Suprapubic skin (tissue), 4 donors: ENCODE data around the gene RBBP8. TPM values are rescaled to one million over a fixed set of nuclear protein-coding genes. Genes with fewer than 3 reads are reported as not detected.

Experiments used
- DNase-seq, 2 donors: peaks; one replicate each; pipeline ENCODE4 v3.0.0-alpha.2; 2019; ENCODE audit warnings: low spot score in 2 of 2
- H3K27ac ChIP-seq: fragments of 200-600 bp; sonication (generic); one replicate; pipeline ENCODE4 v1.5.1; 2019
- H3K27me3 ChIP-seq: fragments of 200-600 bp; sonication (generic); one replicate; pipeline ENCODE4 v1.5.1; 2019
- H3K36me3 ChIP-seq: fragments of 200-600 bp; sonication (generic); one replicate; pipeline ENCODE4 v1.5.1; 2019
- H3K4me1 ChIP-seq: fragments of 200-600 bp; sonication (generic); one replicate; pipeline ENCODE4 v1.5.1; 2019
- H3K4me3 ChIP-seq: fragments of 200-600 bp; sonication (generic); one replicate; pipeline ENCODE4 v1.5.1; 2019; ENCODE audit warnings: mild to moderate bottlenecking
- H3K9me3 ChIP-seq: fragments of 200-600 bp; sonication (generic); one replicate; pipeline ENCODE4 v1.5.1; 2019
- EP300 ChIP-seq: sonication (generic); formaldehyde crosslinking; IDR thresholded peaks from one replicate; pipeline ENCODE4 v1.6.1; 2017; ENCODE audit warnings: antibody characterized with exemption
- POLR2A ChIP-seq, 2 donors: fragments of 450-650 bp; IDR thresholded peaks; one replicate each; pipeline ENCODE4 v1.6.1; 2017; ENCODE audit warnings: antibody characterized with exemption in 2 of 2, mild to moderate bottlenecking in 2 of 2, moderate library complexity in 2 of 2
- POLR2AphosphoS5 ChIP-seq, 3 donors: sonication (generic); formaldehyde crosslinking; IDR thresholded peaks; one replicate each; pipeline ENCODE4 v1.6.1; 2017; ENCODE audit warnings: antibody characterized with exemption in 3 of 3
- WGBS: methylation state at CpG from one replicate; pipeline ENCODE4 v1.1.5; 2018; 5-methylcytosine and 5-hydroxymethylcytosine counted together
- total RNA-seq, 4 donors: library from RNA; depleted of rRNA; stranded (reverse); fragments of >200 nt; gene quantifications; one replicate each; pipeline ENCODE4 v1.1.0, GENCODE V29; 2016
- TF ChIP-seq, protein P1 (sequence below), 2 donors: fragments of 200-600 bp in 1 of 2; fragments of 450-650 bp in 1 of 2; sonication (generic) in 1 of 2; IDR thresholded peaks; one replicate each; pipeline ENCODE4 v1.5.1; 2016 to 2019; ENCODE audit warnings: antibody characterized with exemption in 2 of 2, mild to moderate bottlenecking in 1 of 2, moderate library complexity in 1 of 2

The RBBP8 gene
- total RNA-seq, 4 donors from 2014 or later: 41.0 to 78.1 (median 67.0) TPM

DNA sequence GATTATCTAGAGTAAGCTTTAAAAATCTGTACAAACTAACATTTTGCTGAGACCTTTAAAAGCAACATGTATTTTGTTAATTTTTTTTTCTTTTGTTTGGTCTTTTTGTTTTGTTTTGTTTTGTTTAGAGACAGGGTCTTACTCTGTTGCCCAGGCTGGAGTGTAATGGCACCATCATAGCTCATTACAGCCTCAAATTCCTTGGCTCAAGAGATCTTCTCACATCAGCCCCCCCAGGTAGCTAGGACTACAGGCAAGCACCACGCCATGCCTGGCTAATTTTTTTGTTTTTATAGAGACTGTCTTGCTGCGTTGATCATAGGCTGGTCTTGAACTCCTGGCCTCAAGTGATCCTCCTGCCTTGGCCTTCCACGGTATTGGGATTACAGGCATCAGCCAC, 23.1 kb downstream of the RBBP8 start:
- Histone ChIP-seq H3K9me3 (no peaks in the 10 kb centered on the region), H3K27me3 (no peaks in the 10 kb centered on the region), H3K36me3 (peaks cover 36% of the 10 kb centered on the region), H3K4me1 (no peaks in the 10 kb centered on the region), H3K4me3 (no peak overlapping the region), H3K27ac (no peak overlapping the region)
- 93% methylated on average over 3 of the region's 3 CpGs for WGBS
- no peak for DNase-seq
- TF ChIP-seq EP300 (no peak), POLR2A (IDR thresholded peaks at IDR 0.05) (no peak), POLR2AphosphoS5 (IDR thresholded peaks at IDR 0.05) (no peak)
- TF ChIP-seq, protein P1, sequence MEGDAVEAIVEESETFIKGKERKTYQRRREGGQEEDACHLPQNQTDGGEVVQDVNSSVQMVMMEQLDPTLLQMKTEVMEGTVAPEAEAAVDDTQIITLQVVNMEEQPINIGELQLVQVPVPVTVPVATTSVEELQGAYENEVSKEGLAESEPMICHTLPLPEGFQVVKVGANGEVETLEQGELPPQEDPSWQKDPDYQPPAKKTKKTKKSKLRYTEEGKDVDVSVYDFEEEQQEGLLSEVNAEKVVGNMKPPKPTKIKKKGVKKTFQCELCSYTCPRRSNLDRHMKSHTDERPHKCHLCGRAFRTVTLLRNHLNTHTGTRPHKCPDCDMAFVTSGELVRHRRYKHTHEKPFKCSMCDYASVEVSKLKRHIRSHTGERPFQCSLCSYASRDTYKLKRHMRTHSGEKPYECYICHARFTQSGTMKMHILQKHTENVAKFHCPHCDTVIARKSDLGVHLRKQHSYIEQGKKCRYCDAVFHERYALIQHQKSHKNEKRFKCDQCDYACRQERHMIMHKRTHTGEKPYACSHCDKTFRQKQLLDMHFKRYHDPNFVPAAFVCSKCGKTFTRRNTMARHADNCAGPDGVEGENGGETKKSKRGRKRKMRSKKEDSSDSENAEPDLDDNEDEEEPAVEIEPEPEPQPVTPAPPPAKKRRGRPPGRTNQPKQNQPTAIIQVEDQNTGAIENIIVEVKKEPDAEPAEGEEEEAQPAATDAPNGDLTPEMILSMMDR (IDR thresholded peaks at IDR 0.05): no peak

DNA sequence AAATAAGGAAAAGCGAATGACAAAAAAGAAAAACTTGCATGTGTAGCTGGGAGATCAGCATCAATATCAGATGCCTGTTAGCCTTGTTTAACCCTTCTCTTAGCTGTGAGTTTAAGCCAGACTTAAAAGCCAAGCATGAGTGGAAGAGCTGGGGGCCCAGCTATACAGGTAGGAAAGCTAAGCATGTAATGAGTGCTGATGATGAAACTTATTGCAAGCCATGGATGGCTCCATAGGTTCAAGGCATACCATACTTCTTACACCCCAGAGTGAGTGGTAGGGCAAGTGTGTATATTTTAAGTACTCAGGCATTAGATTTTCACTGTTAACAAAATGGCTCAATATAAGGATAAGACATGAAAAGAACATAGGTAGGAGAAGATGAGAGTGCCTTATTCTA, 28.0 kb downstream of the RBBP8 start:
- Histone ChIP-seq H3K9me3 (no peaks in the 10 kb centered on the region), H3K4me1 (no peaks in the 10 kb centered on the region), H3K4me3 (no peak overlapping the region), H3K36me3 (peaks cover 4% of the 10 kb centered on the region), H3K27ac (no peak overlapping the region), H3K27me3 (no peaks in the 10 kb centered on the region)
- WGBS: 100% methylated on average over 1 of the region's 1 CpG
- TF ChIP-seq POLR2A (IDR thresholded peaks at IDR 0.05) (no peak), EP300 (no peak), POLR2AphosphoS5 (IDR thresholded peaks at IDR 0.05) (no peak)
- TF ChIP-seq, protein P1 (IDR thresholded peaks at IDR 0.05): no peak
- no peak for DNase-seq

DNA sequence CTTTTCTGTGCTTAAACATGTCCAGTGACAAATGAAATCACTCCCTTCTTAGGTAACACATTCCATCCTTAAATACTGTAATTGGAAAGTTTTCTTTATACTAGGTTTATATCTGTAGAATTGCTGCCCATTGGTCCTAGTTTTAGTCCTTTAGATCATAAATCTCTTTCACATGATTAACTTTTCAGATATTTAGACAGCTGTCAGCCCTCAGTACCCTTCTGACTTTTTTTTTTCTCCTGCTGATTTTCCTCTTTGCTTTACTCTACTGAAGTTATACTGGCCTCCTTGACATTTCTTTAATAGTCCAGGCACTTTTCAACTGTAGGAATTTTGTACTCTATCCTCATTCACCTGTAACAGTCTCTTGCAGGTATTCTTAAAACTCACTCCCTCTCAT, 28.9 kb downstream of the RBBP8 start:
- DNase-seq: no peak
- Histone ChIP-seq H3K27ac (no peak overlapping the region), H3K36me3 (no peaks in the 10 kb centered on the region), H3K4me3 (no peak overlapping the region), H3K9me3 (no peaks in the 10 kb centered on the region), H3K4me1 (no peaks in the 10 kb centered on the region), H3K27me3 (no peaks in the 10 kb centered on the region)
- no peak for TF ChIP-seq POLR2A (IDR thresholded peaks at IDR 0.05)
- TF ChIP-seq, protein P1 (IDR thresholded peaks at IDR 0.05): no peak
- TF ChIP-seq EP300: no peak
- TF ChIP-seq POLR2AphosphoS5 (IDR thresholded peaks at IDR 0.05): no peak

DNA sequence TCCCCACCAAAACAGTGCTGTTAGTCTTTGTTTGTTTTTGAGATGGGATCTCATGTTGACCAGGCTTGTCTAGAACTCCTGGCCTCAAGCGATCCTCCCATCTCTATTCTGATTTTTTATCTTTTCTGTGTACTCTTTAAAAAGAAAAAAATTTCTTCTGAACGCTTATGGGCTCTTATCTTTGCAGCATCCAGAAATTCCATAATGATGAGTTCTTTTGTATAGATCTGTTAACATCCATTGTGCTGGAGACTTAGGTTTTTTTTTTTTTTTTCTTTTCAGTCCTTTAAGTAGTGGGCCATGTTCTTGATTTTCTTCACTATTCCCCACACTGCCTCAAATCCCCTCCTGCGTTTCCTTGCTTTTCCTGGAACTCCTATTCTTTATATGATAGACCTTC, 31.0 kb downstream of the RBBP8 start:
- no peak for TF ChIP-seq EP300
- WGBS: 84% methylated on average over 3 of the region's 3 CpGs

DNA sequence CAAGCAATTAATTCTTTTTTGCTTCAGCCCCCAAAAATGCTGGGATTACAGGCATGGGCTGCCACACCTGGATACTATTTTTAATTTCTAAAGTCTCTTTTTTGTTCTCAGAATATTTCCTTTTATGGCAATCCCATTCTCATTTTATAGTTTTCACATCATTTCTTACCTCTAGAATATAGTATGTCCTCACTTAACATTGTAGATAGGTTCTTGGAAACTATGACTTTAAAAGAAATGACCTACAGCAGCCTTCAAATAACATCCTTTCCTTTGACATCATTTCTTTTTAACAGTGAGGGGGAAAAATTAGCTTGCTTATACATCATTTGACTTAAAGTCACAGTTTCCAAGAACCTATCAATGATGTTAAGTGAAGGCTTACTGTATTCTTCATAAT, 31.6 kb downstream of the RBBP8 start:
- Histone ChIP-seq H3K27ac (no peak overlapping the region), H3K4me1 (no peaks in the 10 kb centered on the region), H3K27me3 (no peaks in the 10 kb centered on the region), H3K9me3 (no peaks in the 10 kb centered on the region), H3K4me3 (no peak overlapping the region), H3K36me3 (peaks cover under 1% of the 10 kb centered on the region)
- TF ChIP-seq POLR2AphosphoS5 (IDR thresholded peaks at IDR 0.05) (no peak), EP300 (no peak), POLR2A (IDR thresholded peaks at IDR 0.05) (no peak)
- TF ChIP-seq, protein P1 (IDR thresholded peaks at IDR 0.05): no peak
- no peak for DNase-seq

More for the DNA sequence above, 31.0 kb downstream of the RBBP8 start:
- DNase-seq: no peak
- Histone ChIP-seq H3K4me1 (no peaks in the 10 kb centered on the region), H3K27ac (no peak overlapping the region), H3K4me3 (no peak overlapping the region), H3K9me3 (no peaks in the 10 kb centered on the region), H3K27me3 (no peaks in the 10 kb centered on the region), H3K36me3 (no peaks in the 10 kb centered on the region)

DNA sequence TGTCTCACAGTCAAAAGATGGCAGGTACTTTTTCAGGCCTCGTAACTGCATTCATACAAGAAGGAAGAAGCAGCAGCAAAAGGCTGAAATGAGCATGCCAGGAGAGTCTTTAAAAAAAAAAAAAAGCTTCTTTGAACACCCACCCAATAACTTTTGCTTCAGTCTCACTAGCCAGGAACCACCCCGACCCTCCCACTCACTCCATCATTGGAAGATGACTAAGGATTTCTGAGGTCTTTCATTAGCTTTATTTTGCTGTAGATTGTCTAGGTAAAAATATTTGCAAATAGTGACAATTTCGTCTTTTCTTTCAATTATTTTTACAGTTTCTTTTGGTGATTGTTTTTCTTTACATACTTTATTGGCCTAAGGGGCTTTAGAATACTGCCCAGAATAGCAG, 37.9 kb downstream of the RBBP8 start:
- WGBS: 75% methylated on average over 3 of the region's 3 CpGs
- Histone ChIP-seq H3K27ac (no peak overlapping the region), H3K27me3 (no peaks in the 10 kb centered on the region), H3K9me3 (no peaks in the 10 kb centered on the region), H3K4me1 (no peaks in the 10 kb centered on the region), H3K36me3 (peaks cover 13% of the 10 kb centered on the region), H3K4me3 (no peak overlapping the region)
- TF ChIP-seq EP300 (no peak), POLR2AphosphoS5 (IDR thresholded peaks at IDR 0.05) (no peak), POLR2A (IDR thresholded peaks at IDR 0.05) (no peak)
- DNase-seq: no peak
